Activated naive CD4-positive, alpha-beta T cell treated with anti-CD3 and anti-CD28 coated beads, Interleukin-2, amount 10 ng/mL, durations not matched to agents 7 days and 5 days (primary cell): Measurements from ENCODE around the gene CTTNBP2NL.
"Not testable (repeated sequence)": the region's sequence is repeated elsewhere in the genome, so short reads cannot be mapped to it uniquely, and the experiment has no call there.

ENCODE experiments used
- CTCF ChIA-PET: fragments of 350-600 bp; sonication (Branson Sonifier 250); formaldehyde crosslinking; loops from one replicate; lab custom pipeline; 2021; ENCODE audit warnings: antibody characterized with exemption; lab: Charles Lee
- DNase-seq: peaks from one replicate; pipeline ENCODE4 v3.0.0-alpha.2; 2020
- H3K27ac Mint-ChIP-seq: one replicate; pipeline ENCODE4 v1.8.0; 2021; ENCODE audit warnings: mild to moderate bottlenecking, moderate library complexity, mixed read lengths
- H3K27me3 Mint-ChIP-seq: one replicate; pipeline ENCODE4 v1.8.0; 2021; ENCODE audit warnings: mild to moderate bottlenecking, mixed read lengths
- H3K36me3 Mint-ChIP-seq: one replicate; pipeline ENCODE4 v1.8.0; 2021; ENCODE audit warnings: mixed read lengths
- H3K4me1 Mint-ChIP-seq: one replicate; pipeline ENCODE4 v1.8.0; 2021; ENCODE audit warnings: mixed read lengths
- H3K4me3 Mint-ChIP-seq: one replicate; pipeline ENCODE4 v1.8.0; 2021; ENCODE audit warnings: mild to moderate bottlenecking, moderate library complexity, mixed read lengths
- H3K9me3 Mint-ChIP-seq: one replicate; pipeline ENCODE4 v1.8.0; 2021; ENCODE audit warnings: mixed read lengths

CTTNBP2NL gene

DNA sequence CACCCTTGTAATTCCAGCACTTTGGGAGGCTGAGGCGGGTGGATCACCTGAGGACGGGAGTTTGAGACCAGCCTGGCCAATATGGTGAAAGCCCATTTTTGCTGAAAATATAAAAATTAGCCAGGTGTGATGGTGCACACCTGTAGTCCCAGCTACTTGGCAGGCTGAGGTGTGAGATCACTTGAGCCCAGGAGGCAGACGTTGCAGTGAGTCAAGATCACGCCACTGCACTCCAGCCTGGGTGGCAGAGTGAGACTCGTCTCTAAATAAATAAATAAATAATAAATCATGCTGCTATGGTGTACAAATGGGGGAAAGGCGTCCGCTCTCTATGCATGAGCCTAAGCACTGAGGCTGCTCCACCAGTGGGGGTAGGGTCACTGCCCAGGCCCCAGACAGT is 74.3 kb downstream of the CTTNBP2NL start:
- peaks cover 35% of the 10 kb centered on the region for H3K27me3 Mint-ChIP-seq

DNA sequence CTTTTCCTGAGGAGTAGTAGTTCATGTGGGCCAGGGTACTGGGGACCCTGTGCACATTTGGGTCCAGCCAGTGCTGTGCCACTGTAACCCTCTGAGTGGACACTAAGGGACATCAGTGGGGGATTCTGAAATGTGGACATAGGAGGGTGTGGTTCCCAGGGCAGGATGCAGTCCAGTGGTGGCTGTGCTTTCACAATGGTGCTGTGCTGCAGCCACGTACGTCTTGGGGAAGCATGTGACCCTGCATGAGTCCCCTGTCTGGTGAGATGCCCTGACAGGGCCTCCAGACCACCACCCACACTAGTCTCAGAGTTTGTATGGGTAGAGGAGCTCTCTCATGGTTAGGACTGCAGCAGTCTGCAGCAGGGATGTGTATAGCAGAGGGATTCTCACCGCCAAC is 75.0 kb downstream of the CTTNBP2NL start:
- CTCF ChIA-PET, result no interaction called here
- no peak for DNase-seq
- no peaks in the 10 kb centered on the region for H3K36me3 Mint-ChIP-seq
- no peak overlapping the region for H3K27ac Mint-ChIP-seq
- no peak overlapping the region for H3K4me3 Mint-ChIP-seq
- H3K9me3 Mint-ChIP-seq, result no peaks in the 10 kb centered on the region
- peaks cover 8% of the 10 kb centered on the region for H3K4me1 Mint-ChIP-seq
- peaks cover 31% of the 10 kb centered on the region for H3K27me3 Mint-ChIP-seq

More for the DNA sequence above, 74.3 kb downstream of the CTTNBP2NL start:
- H3K9me3 Mint-ChIP-seq, H3K4me3 Mint-ChIP-seq, DNase-seq, H3K27ac Mint-ChIP-seq, H3K36me3 Mint-ChIP-seq, CTCF ChIA-PET: not testable (repeated sequence)
- peaks cover 13% of the 10 kb centered on the region for H3K4me1 Mint-ChIP-seq

GRCh38 chr1:112472142-112472541 is 76.1 kb downstream of the CTTNBP2NL start:
- CTCF ChIA-PET, result no interaction called here
- Mint-ChIP-seq H3K27me3 (peaks cover 27% of the 10 kb centered on the region), H3K27ac (no peak overlapping the region), H3K4me3 (no peak overlapping the region), H3K9me3 (peaks cover 2% of the 10 kb centered on the region), H3K4me1 (no peaks in the 10 kb centered on the region), H3K36me3 (no peaks in the 10 kb centered on the region)
- no peak for DNase-seq

- H3K27me3 Mint-ChIP-seq, result peaks cover 19% of the 10 kb centered on the region
- H3K36me3 Mint-ChIP-seq, result no peaks in the 10 kb centered on the region
- H3K4me3 Mint-ChIP-seq, result no peak overlapping the region
- DNase-seq, result no peak
- H3K4me1 Mint-ChIP-seq, result no peaks in the 10 kb centered on the region
- H3K27ac Mint-ChIP-seq, result no peak overlapping the region
- peaks cover 15% of the 10 kb centered on the region for H3K9me3 Mint-ChIP-seq
- CTCF ChIA-PET, result no interaction called here
Observed at GRCh38 chr1:112477550-112477949, 81.5 kb downstream of the CTTNBP2NL start.

- Mint-ChIP-seq H3K27ac (no peak overlapping the region), H3K9me3 (peaks cover 15% of the 10 kb centered on the region), H3K27me3 (peaks cover 16% of the 10 kb centered on the region), H3K36me3 (no peaks in the 10 kb centered on the region), H3K4me1 (no peaks in the 10 kb centered on the region), H3K4me3 (no peak overlapping the region)
- CTCF ChIA-PET, result no interaction called here
- no peak for DNase-seq
Observed at GRCh38 chr1:112478314-112478713, 82.3 kb downstream of the CTTNBP2NL start.

GRCh38 chr1:112486063-112486462 is 90.0 kb downstream of the CTTNBP2NL start:
- not testable (repeated sequence) for H3K36me3 Mint-ChIP-seq, H3K27ac Mint-ChIP-seq, DNase-seq, H3K4me3 Mint-ChIP-seq, H3K9me3 Mint-ChIP-seq, H3K4me1 Mint-ChIP-seq
- peaks cover 16% of the 10 kb centered on the region for H3K27me3 Mint-ChIP-seq
- CTCF ChIA-PET, result interaction anchor here (0.7 to 0.9 kb wide), 2 partner anchors 124 to 231 kb away, joined by 3 to 4 read pairs; no protein-coding TSS in a partner anchor

DNA sequence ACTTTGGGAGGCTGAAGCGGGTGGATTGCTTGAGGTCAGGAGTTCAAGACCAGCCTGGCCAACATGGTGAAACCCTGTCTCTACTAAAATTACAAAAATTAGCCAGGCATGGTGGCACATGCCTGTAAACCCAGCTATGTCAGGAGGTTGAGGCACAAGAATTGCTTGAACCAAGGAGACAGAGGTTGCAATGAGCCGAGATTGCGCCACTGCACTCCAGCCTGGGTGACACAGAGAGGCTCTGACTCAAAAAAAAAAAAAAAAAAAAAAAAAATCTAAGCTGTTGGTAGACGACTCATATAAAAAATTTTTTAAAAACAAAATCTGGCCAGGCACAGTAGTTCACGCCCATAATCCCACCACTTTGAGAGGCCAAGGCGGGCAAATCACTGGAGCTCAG is 91.7 kb downstream of the CTTNBP2NL start:
- CTCF ChIA-PET, H3K27ac Mint-ChIP-seq, H3K9me3 Mint-ChIP-seq, H3K4me3 Mint-ChIP-seq, H3K36me3 Mint-ChIP-seq, DNase-seq, H3K4me1 Mint-ChIP-seq: not testable (repeated sequence)
- H3K27me3 Mint-ChIP-seq, result peaks cover 19% of the 10 kb centered on the region

- Mint-ChIP-seq H3K36me3 (no peaks in the 10 kb centered on the region), H3K4me1 (no peaks in the 10 kb centered on the region), H3K27me3 (peaks cover 17% of the 10 kb centered on the region), H3K27ac (no peak overlapping the region), H3K9me3 (no peaks in the 10 kb centered on the region), H3K4me3 (no peak overlapping the region)
- CTCF ChIA-PET, result no interaction called here
- no peak for DNase-seq
Observed at GRCh38 chr1:112488141-112488540, 92.1 kb downstream of the CTTNBP2NL start.

DNA sequence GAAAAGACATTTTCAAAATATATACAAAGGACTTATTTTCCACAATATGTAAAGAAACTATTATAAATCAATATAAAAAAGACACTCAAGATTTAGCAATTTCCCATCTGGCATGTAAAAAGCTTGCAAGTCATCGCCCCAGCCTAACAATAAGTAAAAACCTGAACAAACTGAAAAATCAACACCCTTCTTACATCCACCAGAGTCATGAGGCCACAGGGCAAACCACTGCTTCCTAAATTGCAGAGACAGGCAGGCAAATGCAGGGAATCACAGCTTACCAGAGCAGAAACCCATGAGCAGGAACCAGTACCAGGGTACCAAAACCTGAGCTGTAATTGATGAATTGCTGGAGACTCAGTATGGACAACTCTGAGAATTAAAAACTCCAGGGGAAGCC is 96.1 kb downstream of the CTTNBP2NL start:
- Mint-ChIP-seq H3K27ac (no peak overlapping the region), H3K27me3 (peaks cover 31% of the 10 kb centered on the region), H3K9me3 (no peaks in the 10 kb centered on the region), H3K4me1 (no peaks in the 10 kb centered on the region), H3K36me3 (no peaks in the 10 kb centered on the region), H3K4me3 (no peak overlapping the region)
- no peak for DNase-seq
- CTCF ChIA-PET, result interaction anchor here (2.0 kb wide), 1 partner anchor 10 kb away, joined by 4 read pairs; no protein-coding TSS in a partner anchor

GRCh38 chr1:112493351-112493750 is 97.3 kb downstream of the CTTNBP2NL start:
- H3K4me3 Mint-ChIP-seq, result no peak overlapping the region

GRCh38 chr1:112496290-112496689 is 100.3 kb downstream of the CTTNBP2NL start:
- Mint-ChIP-seq H3K4me3 (no peak overlapping the region), H3K9me3 (no peaks in the 10 kb centered on the region), H3K27ac (no peak overlapping the region), H3K36me3 (no peaks in the 10 kb centered on the region), H3K4me1 (no peaks in the 10 kb centered on the region), H3K27me3 (peaks cover 47% of the 10 kb centered on the region)
- CTCF ChIA-PET, result no interaction called here
- no peak for DNase-seq

More at GRCh38 chr1:112493351-112493750, 97.3 kb downstream of the CTTNBP2NL start:
- no peak for DNase-seq
- no peak overlapping the region for H3K27ac Mint-ChIP-seq
- no peaks in the 10 kb centered on the region for H3K4me1 Mint-ChIP-seq
- no peaks in the 10 kb centered on the region for H3K36me3 Mint-ChIP-seq
- CTCF ChIA-PET, result no interaction called here
- H3K9me3 Mint-ChIP-seq, result no peaks in the 10 kb centered on the region
- H3K27me3 Mint-ChIP-seq, result peaks cover 30% of the 10 kb centered on the region

DNA sequence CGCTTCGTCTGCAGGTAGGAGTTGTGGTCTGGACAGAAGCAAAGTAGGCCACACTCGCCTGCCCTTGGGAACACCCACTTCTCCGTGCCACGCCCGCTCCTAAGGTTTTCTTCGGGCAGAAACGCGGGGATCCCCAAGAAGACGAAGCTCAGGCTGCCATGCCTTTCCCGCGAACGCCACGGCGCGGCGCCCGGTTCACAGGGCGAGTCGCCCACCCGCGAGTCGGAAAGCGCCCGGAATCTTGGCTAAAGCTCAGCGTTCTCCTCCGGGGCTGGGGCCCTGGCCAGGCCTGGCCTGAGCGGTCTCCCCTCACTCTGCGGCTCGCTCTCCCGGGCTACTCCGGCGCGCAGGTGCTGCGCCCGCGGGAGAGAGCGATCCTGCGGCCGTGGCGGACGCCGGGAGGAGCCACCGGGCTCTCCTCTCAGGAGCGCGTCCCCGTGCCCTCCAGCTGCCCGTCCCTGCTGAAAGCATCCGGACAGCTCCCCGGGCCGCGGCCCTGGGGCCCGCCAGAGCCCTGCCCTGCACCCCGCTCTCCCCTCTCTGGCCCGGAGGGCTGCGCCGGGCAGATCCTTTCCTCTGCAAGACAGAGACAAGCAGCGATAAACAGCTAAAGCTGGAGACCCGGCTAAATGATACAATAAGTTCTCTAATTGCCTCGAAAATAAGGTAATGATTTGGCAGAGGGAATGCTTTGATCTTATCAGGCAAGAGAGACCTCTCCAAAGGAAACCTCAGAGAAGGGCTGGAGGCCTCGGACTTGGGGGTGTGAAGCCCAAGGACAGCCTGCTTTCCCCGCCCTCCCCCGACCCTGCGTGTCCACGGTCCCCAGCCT is 106.0 kb downstream of the CTTNBP2NL start:
- Mint-ChIP-seq H3K9me3 (no peaks in the 10 kb centered on the region), H3K36me3 (no peaks in the 10 kb centered on the region), H3K27me3 (peaks cover 74% of the 10 kb centered on the region), H3K4me3 (peak overlapping the region; percentile 60), H3K27ac (no peak overlapping the region), H3K4me1 (peaks cover 4% of the 10 kb centered on the region)
- DNase-seq, result peak; percentile 70
- CTCF ChIA-PET, result interaction anchor here (0.5 to 3.2 kb wide), 18 partner anchors 10 to 303 kb away, joined by 3 to 39 read pairs (median 6); partner anchors contain the start of gene MOV10

- no peaks in the 10 kb centered on the region for H3K36me3 Mint-ChIP-seq
- H3K4me3 Mint-ChIP-seq, result no peak overlapping the region
- DNase-seq, result no peak
- peaks cover 79% of the 10 kb centered on the region for H3K27me3 Mint-ChIP-seq
- no peaks in the 10 kb centered on the region for H3K9me3 Mint-ChIP-seq
- H3K4me1 Mint-ChIP-seq, result peaks cover 8% of the 10 kb centered on the region
- H3K27ac Mint-ChIP-seq, result no peak overlapping the region
- CTCF ChIA-PET, result interaction anchor here (0.5 to 3.2 kb wide), 7 partner anchors 9 to 302 kb away, joined by 3 to 39 read pairs (median 7); no protein-coding TSS in a partner anchor
Observed at GRCh38 chr1:112502826-112503225, 106.8 kb downstream of the CTTNBP2NL start.

GRCh38 chr1:112504001-112504660 is 108.1 kb downstream of the CTTNBP2NL start:
- DNase-seq, result no peak
- CTCF ChIA-PET, result interaction anchor here (1.0 kb wide), 1 partner anchor 110 kb away, joined by 3 read pairs; no protein-coding TSS in a partner anchor
- H3K36me3 Mint-ChIP-seq, result no peaks in the 10 kb centered on the region
- peaks cover 89% of the 10 kb centered on the region for H3K27me3 Mint-ChIP-seq
- no peaks in the 10 kb centered on the region for H3K9me3 Mint-ChIP-seq
- no peak overlapping the region for H3K27ac Mint-ChIP-seq
- H3K4me3 Mint-ChIP-seq, result no peak overlapping the region
- H3K4me1 Mint-ChIP-seq, result peaks cover 12% of the 10 kb centered on the region
